Hematopoietic multipotent progenitor cell treated with erythropoietin and hydrocortisone succinate and interleukin-3 and kit ligand, for 15 days (in vitro differentiated cells): ENCODE results near the gene UBQLN4.

ENCODE experiments used
- DNase-seq: peaks from one replicate; pipeline ENCODE4 v3.0.0-alpha.2; 2015; ENCODE audit warnings: low spot score

UBQLN4 gene

DNA sequence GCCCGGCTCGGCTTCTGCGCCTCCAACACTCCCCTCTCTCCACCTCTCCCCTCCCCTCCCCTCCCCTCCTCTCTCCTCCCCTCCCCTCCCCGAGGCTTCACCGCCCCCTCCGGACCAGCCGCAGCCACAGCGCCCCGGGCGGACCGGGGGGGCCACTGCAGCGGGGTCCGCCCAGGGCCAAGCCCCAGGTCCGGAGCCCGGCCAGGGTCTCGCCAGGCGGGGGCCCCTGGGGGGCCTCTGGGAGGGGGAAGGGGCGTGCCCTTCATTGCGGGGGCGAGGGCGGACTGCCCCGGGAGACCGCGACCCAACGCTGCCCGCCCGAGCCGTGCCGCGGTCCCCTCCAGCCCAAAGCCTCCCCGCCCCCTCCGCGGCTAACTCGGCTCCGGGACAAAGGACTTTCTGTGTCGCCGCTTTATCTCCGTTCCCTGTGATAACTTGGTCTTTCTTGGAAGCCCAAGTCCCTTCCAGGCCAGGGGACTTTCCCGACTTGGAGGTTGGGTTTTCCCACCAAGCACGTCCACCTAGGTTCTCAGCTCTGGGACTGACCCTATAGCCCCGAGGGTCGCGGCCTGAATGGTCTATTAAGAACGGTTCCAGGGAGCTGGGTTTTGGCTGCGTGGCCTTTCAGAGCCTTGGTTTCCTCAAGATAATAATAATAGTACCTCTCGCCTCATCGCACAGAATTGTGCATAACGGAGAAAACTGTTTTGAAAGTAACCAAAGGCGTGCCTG lies at the start of gene UBQLN4:
Gene UBQLN4 (minus strand): TSS at position 31 of the 732 bp plus-strand sequence. CDS start 97 bp downstream, outside the sequence.
- DNase-seq: peak; percentile 73

DNA sequence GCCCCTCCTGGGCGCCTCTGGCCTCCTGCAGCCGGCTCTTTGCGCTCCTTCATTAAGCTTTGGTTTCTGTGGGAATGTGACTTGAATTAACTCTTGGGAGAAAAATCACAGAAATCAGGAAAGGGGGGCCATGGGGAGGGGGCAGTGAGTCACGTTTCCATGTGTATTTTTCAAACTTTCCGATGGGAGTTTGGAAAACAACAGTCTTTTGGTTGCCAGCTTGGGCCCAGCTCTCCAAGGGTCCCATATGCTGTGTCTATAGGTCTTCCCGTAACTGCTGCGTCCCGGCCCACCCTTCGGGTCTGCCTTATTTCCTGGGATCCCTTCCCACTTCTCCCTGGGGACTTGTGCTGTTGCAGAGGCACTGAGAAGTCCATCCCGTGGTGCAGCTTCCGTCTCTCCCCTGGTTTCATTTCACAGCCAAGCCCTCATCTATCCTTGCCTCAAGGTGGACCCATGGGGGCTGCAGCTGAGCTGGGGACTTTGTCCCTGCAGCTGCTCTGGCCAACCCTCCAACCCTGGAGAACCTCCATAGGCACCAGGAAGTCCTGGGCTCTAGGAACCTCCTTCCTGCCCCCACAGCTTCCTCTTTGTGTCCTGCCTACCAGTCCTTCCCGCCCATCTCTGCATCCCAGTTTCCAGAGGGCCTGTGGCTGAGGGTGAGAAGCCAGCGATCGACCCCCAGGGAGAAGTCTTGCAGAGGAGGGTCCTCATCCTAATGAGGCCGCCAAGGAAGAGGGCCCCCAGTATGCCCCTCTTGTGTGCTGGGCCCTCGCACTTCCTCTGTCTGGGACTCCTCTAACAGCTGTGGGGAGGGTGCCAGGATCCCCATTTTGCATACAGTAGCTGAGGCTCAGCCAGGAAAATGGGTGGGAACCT lies 49.3 kb upstream of the UBQLN4 start:
- DNase-seq: no peak

DNA sequence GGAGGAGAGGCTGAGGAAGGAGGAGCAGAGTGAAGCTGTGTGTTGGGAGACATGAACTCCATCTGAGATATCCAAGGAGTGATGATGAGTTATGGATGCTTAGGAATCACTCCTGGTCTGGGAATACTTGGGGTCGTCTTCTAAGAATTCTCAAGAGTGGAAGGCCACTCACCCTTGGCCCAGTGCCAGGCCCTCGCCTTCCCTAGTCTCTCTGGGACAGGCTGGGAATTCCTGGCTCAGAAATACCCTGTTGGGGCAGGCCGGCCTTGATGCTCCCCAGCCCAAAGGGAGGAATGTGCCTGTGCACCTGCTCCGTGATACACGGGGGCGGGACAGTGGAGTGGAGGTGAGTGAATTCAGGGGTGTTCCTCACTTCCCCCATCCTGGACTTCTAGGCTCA lies 48.3 kb upstream of the UBQLN4 start:
- DNase-seq: no peak

DNA sequence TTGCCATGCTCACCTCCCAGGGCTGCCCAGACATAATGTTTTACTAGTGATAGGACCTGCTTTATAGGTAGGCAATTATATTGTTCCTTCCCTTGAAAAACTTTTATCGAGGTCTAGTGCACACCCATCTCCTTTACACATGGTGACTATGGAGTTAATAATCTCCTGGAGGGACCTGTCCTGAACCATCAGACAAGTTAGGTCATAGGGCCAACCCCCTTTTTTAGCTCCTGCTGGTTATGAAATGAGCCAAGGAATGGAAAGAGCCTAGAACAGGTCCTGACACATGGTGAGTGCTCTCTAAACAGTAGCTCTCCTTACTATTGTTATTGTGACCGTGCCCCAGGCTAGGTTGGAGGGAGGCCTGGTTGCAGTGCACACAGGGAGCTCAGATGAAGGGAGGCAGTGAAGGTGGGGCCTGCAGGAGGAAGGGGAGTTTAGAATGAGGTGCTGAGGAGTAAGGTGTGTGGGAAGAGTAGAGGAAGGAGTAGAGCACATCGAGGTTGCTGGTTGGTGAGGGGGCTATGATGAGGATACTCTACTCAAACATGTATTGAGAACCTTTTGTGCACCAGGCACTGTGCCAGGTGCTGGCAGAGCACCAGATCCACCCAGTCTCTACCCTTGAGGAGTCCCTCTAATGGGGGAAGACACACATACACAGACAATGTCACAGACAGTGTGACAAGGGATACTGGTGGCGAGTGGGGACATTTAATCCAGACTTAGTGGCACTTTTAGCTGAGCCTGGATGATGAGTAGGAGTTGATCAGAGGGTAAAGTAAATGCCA lies 46.8 kb upstream of the UBQLN4 start:
- DNase-seq: peak; percentile 60

DNA sequence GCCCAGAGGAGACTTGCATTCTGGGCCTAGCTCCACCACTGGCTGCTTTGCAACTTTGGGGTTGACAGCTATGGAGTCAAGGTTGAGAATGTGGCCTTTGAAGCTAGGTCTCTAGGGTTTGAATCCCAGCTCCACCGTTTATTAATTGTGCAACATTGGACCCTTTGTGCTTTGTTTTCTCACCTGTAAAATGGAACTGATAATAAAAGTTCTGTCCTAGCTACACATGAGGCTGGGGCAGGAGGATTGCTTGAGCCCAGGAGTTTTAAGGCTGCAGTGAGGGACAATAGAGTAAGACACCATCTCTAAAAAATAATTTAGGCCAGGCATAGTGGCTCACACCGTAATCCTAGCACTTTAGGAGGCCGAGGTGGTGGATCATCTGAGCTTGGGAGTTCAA lies 45.7 kb upstream of the UBQLN4 start:
- no peak for DNase-seq

DNA sequence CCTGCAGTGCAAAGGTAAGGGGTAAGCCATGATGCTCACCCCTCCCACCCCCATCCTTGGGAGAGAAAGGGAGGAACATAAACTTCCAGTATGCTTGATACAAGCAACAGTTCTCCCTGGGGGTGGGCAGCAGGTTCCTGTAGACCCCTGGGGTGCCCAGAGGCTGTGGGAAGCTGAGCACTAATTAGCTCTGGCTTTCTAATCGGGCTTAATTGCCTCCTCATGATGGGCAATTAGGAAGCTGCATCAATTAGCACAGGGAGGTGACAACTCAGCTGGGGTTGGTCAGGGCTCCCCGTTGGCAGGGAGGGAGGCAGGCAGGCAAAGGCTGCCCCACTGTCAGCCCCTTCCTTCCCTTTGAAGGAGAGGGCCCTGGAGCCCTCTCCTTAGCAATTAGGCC lies 45.2 kb upstream of the UBQLN4 start:
- DNase-seq: no peak

DNA sequence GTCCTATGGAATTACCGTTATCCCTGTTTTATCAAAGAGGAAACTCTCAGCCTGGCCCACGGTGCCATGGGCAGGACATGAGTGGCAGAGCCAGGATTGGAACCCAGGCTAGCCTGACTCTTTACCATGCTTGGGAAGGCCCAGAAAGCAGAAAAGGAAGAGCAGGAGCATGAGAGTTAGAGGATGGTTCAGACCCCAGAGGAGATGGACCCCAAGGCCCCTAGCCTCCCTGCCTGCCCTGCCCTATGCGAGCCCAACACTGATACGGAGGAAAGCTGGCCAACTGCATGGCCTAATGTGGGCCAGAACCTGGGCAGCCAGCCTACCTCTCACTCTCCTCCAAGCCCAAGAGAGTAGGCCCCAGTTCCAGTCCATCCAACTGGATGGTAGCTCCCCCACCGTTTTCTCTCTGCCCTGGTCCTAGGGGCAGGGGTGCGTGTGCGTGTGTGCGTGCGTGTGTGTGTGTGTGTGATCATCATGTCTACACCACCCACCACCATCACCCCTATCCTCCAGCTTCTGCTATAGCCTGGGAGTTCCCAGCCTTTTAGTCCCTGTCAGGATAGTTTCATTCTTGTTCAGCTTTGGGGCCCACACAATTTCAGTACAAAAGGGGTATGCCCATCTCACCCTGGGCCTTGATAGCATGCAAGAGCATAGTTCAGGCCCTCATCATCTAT lies 44.0 kb upstream of the UBQLN4 start:
- no peak for DNase-seq

DNA sequence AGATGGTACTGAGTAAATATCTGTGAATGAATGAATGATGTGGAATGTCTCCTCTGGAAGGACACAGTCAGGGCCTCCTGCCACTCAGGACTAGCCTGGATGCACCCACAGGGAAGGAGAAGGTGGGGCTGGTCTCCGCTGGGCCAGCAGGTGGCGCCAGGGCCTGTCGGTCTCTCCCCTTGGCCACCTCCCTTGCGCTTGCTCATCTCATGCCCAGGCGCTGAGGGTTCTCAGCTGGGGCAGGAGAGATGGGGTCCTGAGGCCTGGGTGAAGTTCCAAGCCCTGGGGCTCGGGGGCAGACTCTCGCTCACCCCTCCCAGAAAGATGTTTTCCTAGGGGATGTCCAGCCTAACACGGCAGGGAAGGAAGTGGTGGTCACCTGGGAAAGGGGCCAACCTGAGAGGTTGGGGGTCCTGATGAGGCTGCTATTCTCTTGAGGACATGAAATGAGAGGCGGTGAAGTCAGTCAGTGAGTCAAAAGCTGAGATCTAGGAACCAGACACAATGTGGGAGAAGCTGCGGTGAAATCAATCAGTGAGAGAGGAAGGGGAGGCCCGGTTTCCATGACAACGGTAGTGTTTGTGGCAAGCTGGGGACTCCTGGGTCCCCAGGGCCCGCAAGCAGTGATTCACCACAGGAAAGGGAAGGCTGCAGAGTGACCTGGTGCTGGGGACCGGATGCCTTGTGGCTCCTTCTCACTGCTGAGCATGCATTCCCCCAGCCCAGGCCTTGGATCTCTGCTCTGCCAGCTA lies 43.2 kb upstream of the UBQLN4 start:
- DNase-seq: peak; percentile 87

DNA sequence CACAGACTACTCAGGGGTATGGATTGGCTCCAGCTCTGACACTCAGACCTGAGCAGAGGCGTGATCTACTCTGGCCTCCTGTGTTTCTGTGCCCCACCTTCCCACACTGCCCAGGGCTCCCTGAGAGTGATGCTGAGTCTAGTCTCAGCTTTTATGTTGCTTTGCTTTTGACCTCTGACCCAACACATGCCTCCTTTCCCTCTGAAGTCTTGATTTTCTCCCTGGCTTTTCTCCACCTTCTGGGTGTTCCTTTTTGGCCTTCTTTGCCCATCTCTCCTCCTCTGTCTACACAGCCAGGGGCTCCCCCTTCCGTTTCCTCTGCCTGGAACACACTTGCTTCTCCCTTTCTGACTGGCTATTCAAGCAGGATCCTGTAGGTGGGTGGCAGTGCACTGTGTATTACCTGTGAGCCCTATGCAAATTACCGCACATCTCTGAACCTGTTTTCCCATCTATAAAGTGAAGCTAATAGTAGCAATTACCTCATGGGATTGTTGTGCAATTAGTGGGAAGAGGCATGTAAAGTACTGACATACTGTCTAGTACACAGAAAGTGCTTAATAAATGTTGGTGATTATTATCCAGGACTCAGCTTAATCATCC lies 42.4 kb upstream of the UBQLN4 start:
- DNase-seq: no peak

DNA sequence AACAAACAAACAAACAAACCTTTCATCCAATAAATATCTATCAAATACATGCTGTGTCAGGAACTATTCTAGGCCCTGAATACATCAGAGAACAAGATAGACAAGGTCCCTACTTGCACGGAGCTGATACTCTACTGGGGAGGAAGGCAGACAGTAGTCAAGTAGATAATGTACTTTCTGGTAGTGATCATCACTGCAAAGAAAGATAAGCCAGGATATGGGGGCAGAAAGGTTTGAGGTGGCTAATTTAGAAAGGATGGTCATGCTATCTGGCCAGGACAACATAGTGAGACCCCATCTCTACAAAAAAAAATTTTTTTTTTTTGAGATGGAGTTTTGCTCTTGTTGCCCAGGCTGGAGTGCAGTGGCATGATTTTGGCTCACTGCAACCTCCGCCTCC lies 38.0 kb upstream of the UBQLN4 start:
- no peak for DNase-seq

DNA sequence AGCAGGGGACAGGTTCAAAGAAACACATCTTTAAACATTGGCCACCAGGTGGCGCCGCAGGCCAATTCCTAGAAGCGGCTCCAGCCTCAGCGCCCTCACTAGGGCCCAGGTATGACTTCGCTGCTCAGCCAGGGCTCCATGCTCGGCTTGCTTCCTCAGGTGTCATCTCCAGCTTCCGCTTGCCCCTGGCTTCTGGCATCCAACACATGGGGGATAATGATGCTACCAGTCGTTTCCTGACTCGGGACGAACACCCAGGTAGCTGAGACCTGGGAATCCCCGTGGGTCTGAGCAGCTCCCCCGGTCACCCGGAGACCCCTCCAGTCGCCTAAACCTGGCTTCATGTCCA lies 37.2 kb upstream of the UBQLN4 start:
- peak; percentile 91 for DNase-seq

DNA sequence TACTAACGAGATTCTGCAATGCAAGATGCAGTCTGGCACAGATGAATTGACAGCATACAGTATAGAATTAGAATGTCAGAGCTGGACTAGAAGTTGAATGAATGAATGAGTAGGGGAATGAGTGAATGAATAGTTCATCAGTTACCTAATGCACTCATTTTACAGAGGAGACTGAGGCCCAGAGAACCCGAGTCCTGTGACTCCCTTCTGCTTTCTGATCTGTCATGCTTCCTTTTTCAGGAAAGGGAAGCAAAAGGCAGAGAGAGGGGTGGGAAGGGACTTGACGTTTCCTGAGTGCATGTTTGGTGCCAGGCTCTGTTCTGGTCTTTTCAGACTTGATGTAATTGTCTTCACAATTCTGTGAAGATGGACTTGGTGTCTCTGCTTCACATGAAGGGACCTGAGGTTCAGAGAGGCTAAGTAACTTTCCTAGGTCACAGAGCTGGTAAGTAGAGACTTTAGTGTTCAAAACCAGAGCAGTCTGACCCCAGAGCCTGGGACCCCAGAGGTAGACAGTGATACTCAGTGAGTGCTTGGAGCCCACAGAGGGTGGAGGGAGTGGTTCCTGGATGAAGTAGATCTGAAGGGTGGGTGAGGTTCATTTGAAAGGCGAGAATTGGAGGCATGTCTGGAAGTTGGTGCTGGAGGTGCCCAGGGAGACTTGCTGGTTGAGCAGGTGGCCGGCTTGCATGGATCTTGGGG lies 36.7 kb upstream of the UBQLN4 start:
- no peak for DNase-seq

DNA sequence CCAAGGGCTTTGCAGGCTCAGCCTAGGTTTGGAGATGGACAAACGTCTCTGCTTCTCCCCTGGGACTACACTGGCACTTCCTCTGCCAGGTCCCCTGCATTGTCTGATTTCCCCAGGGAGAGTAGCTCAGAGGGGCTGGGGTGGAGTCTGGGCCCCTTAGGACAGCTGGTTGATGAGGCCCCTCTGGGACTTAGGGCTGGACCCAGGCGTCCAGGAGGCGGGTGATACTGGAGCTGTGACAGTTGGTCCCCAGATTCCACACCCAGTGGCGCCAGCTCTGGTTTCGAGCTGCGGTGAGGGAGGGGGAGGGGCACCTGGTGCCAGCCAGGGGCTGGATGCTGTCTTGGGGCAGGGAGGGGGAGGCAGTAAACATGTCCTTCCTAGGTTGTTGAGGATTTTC lies 36.1 kb upstream of the UBQLN4 start:
- DNase-seq: no peak

DNA sequence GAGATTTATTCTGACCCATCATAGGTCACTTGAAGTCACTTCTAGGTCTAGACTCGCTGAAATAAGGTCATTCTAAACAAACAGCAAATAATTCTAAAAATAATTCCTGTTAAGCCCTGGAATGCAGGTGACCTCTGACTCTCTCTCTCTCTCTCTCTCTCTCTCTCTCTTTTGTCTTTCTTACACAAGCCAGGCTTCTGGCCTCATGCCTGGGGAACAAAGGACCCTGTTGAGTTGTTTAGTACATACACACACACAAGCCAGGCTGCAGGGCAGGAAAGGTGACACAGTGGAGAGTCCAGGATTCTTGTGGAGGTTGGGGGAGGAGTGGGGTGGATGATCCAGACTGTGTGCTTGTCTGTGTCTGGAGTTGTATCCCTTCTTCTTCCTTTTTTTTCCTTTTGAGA lies 32.7 kb upstream of the UBQLN4 start:
- DNase-seq: no peak

DNA sequence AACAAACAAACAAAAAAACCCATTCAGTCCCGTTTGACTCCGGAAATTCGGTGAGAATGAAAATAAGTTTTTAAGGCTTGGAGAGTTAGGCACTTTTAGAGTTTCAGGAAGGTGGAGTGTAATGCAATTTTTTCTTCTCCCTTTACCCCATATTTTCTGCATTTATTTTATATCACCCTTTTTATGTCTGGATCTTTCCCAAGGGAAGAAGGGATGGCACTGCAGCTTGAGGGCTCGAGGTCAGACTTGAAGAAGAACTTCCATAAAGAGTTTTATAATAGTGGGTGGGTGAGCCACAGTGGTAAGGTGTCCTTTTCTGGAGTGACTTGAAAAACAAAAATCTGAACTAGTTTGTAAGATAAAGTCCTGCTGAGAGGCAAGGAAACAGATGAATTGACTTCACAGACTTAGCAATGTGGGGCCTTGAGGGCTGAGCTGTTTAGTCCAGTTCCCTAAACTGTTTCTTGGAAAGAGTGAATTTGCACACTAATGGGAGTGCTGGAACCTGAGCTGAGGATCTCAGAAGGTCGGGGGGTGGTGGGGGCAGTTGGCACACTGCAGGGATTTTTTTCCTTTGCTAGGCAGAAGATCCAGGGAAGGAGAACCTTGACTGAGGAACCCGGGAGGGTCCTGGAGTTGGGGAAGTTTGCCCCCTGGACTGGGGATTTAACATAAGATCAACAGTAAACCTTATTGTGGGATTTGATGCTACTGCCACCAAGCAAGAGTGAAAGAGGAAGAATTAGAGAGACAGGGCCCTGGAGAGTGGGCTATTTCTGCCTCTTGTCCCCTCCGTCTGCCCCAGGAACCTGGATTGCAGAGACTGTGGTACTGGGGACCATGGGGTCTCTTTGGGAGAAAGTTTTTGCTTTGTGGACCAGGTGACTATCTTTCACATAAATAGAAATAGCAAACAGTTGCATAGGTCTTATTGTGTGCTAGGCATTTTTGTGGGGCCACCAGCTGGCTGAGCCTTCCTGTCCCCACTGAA lies 30.5 kb upstream of the UBQLN4 start:
- no peak for DNase-seq

DNA sequence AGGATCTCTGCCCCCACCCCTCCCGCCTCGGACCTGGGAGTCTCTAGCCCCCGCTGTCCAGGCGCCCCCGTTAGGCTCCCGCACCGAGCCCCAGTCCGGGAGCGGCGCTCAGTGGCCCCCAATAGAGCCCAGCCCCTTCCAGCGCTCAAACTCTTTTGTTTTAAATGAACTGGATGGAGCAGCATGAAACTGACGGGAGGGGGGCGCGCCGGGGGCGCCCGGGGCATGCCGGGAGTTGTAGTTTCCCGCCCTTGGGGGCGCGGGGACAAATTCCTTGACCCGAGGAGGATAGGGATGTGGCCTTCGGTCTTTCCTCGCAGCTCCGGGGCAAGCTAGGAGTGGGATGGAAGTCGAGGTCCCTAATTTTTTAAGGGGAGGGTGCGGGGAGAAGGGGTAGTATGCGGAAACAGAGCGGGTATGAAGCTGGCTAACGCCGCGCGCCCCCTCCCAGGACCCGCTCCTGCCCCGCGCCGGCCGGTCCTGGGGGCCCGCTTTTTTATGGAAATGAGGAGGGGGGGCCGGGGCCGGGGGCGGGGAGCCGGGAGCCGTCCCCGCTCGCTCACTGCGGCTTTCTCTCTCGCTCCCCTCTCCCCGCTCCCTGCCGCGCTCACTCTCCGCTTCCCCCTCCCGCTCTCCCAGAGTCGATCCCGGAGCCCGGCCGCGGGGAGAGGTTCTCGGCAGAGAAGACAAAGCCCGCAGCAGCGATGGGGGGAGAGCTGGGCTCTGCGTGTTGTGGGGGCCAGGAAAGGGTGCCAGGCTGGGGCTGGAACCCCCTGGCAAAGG lies 28.9 kb upstream of the UBQLN4 start, which contains the start of gene MEX3A:
Gene MEX3A (minus strand): TSS at position 157 of the 783 bp plus-strand sequence. CDS start 467 bp downstream, outside the sequence.
- DNase-seq: no peak

DNA sequence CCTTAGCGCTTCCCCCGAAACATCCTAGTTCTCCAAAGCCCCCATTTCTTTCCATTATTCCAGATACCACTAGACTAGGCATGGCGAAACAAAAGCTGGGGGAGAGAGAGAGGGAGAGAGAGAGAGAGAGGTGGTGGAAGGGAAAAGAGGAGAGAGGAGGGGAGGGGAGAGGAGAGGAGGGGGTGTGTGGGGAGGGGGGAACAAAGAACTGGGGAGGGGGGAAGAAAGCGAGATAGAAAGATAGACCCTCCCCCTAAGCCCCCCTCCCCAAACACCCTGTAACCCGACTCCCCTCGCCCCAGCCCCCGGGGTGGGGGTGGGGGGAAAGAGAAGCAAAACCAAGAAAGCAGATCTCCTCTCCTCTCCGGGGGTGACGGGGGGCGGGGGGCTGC lies 28.3 kb upstream of the UBQLN4 start:
- no peak for DNase-seq
